Measurements from ENCODE around the gene KRTAP12-3. TPM values are rescaled to one million over a fixed set of nuclear protein-coding genes. Genes with fewer than 3 reads are reported as not detected.
"Not testable (repeated sequence)": the region's sequence is repeated elsewhere in the genome, so short reads cannot be mapped to it uniquely, and the experiment has no call there.

KRTAP12-3 gene
- total RNA-seq, 4 donors from 2014 or later: not detected

DNA sequence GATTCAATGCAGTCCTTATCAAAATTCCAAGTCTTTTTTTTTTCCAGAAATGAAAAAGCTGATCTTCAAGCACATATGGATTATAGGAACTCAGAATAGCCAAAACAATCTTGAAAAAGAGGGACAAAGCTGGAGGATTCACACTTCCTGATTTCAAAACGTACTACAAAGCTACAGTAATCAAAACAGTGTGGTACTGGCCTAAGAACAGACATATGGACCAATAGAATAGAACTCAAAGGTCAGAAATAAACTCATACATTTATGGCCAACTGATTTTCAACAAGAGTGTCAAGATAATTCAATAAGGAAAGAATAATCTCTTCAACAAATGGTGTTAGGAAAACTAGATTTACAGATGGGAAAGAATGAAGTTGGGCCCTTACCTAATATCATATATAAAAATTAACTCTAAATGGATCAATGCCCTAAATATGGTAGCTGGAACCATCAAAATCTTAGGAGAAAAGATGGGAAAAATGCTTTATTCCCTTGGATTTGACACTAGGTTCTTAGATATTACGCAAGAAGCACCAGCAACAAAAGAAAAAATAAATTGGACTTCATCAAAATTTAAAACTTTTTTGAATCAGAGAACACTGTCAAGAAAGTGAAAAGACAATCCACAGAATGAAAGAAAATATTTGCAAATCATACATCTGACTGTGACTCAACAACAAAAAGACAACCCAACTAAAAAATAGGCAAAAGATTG is 35.2 kb downstream of the KRTAP12-3 start:
- Histone ChIP-seq H3K27ac (no peak overlapping the region), H3K4me1 (no peaks in the 10 kb centered on the region), H3K27me3 (no peaks in the 10 kb centered on the region), H3K9me3 (peaks cover 0 to 15% (median 3%) of the 10 kb centered on the region in 4 donors), H3K36me3 (no peaks in the 10 kb centered on the region), H3K4me3 (no peak overlapping the region)
- TF ChIP-seq POLR2A (IDR thresholded peaks at IDR 0.05): no peak
- TF ChIP-seq CTCF (IDR thresholded peaks at IDR 0.05): no peak
- no peak for DNase-seq

DNA sequence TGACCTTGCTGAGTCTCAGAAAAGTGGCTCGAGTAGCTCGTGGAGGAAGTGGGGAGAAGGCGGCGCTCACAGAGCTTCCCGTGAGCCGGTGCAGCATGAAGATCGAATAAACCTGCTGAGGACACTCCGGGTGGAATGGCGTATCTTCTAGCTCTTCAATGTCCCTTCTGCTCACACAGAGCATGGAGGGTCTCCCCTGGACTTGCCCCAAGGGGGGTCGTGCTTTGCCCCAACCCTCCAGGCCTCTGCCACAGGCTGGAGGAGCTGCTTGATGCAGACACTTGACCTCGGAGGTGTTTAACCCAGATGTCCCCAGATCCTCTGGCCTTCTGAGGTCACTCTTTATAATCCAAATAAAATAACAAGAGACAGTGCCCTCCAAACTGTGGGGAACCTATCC is 37.0 kb downstream of the KRTAP12-3 start:
- Histone ChIP-seq H3K27ac (no peak overlapping the region), H3K4me1 (no peaks in the 10 kb centered on the region), H3K9me3 (peaks cover 0 to 15% (median 3%) of the 10 kb centered on the region in 4 donors), H3K27me3 (no peaks in the 10 kb centered on the region), H3K36me3 (no peaks in the 10 kb centered on the region), H3K4me3 (no peak overlapping the region)
- no peak for DNase-seq
- TF ChIP-seq CTCF (IDR thresholded peaks at IDR 0.05) (no peak), POLR2A (IDR thresholded peaks at IDR 0.05) (no peak)

GRCh38 chr21:44695184-44695583 is 37.5 kb downstream of the KRTAP12-3 start:
- Histone ChIP-seq H3K36me3 (no peaks in the 10 kb centered on the region), H3K4me1 (no peaks in the 10 kb centered on the region), H3K27me3 (no peaks in the 10 kb centered on the region), H3K27ac (no peak overlapping the region), H3K4me3 (no peak overlapping the region), H3K9me3 (peaks cover 0 to 15% (median 3%) of the 10 kb centered on the region in 4 donors)
- DNase-seq: no peak
- TF ChIP-seq CTCF (IDR thresholded peaks at IDR 0.05): no peak
- no peak for TF ChIP-seq POLR2A (IDR thresholded peaks at IDR 0.05)

GRCh38 chr21:44695641-44696040 is 37.9 kb downstream of the KRTAP12-3 start:
- Histone ChIP-seq H3K4me1 (no peaks in the 10 kb centered on the region), H3K4me3 (no peak overlapping the region), H3K9me3 (peaks cover 0 to 15% (median 3%) of the 10 kb centered on the region in 4 donors), H3K27me3 (no peaks in the 10 kb centered on the region), H3K27ac (no peak overlapping the region), H3K36me3 (no peaks in the 10 kb centered on the region)
- no peak for TF ChIP-seq POLR2A (IDR thresholded peaks at IDR 0.05)
- TF ChIP-seq CTCF (IDR thresholded peaks at IDR 0.05): no peak
- DNase-seq: no peak

GRCh38 chr21:44696572-44696971 is 38.8 kb downstream of the KRTAP12-3 start:
- TF ChIP-seq POLR2A (IDR thresholded peaks at IDR 0.05) (no peak), CTCF (IDR thresholded peaks at IDR 0.05) (no peak)
- no peak for DNase-seq
- no peaks in the 10 kb centered on the region for H3K4me1 ChIP-seq
- H3K9me3 ChIP-seq: peaks cover 0 to 15% (median 3%) of the 10 kb centered on the region in 4 donors
- H3K27me3 ChIP-seq: no peaks in the 10 kb centered on the region
- H3K36me3 ChIP-seq: no peaks in the 10 kb centered on the region
- H3K4me3 ChIP-seq: no peak overlapping the region
- no peak overlapping the region for H3K27ac ChIP-seq

DNA sequence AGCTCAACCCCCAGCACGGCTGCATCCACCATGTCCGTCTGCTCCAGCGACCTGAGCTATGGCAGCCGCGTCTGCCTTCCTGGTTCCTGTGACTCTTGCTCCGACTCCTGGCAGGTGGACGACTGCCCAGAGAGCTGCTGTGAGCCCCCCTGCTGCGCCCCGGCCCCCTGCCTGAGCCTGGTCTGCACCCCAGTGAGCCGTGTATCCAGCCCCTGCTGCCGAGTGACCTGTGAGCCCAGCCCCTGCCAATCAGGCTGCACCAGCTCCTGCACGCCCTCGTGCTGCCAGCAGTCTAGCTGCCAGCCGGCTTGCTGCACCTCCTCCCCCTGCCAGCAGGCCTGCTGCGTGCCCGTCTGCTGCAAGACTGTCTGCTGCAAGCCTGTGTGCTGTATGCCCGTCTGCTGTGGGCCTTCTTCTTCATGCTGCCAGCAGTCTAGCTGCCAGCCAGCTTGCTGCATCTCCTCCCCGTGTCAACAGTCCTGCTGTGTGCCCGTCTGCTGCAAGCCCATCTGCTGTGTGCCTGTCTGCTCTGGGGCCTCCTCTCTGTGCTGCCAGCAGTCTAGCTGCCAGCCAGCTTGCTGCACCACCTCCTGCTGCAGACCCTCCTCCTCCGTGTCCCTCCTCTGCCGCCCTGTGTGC is 39.6 kb downstream of the KRTAP12-3 start, which contains the start of gene KRTAP10-12:
Gene KRTAP10-12, plus strand, starts transcription at position 1 of the 639 bp plus-strand sequence. Its CDS starts 30 bp downstream, at position 31.
- not testable (repeated sequence) for H3K4me3 ChIP-seq, DNase-seq, H3K27me3 ChIP-seq, H3K27ac ChIP-seq, H3K4me1 ChIP-seq, H3K36me3 ChIP-seq
- peaks cover 0 to 13% (median 3%) of the 10 kb centered on the region in 4 donors for H3K9me3 ChIP-seq
